ENCODE data around the gene TSC1.
A peak's percentile ranks its signal among the peaks of the same experiment; 100 is the strongest.

TSC1 gene

GRCh38 chr9:132931178-132931735 lies 13.2 kb downstream of the TSC1 start:
- DNase-seq = no peak

GRCh38 chr9:132927704-132928103 lies 16.7 kb downstream of the TSC1 start:
- DNase-seq = no peak

- no peak for DNase-seq
These were observed 21.0 kb downstream of the TSC1 start for GRCh38 chr9:132923346-132923902.

GRCh38 chr9:132919614-132920268 lies 24.7 kb downstream of the TSC1 start:
- DNase-seq = no peak

- DNase-seq = no peak
These were observed 29.5 kb downstream of the TSC1 start for GRCh38 chr9:132914924-132915323.

- DNase-seq = no peak
These were observed 32.3 kb downstream of the TSC1 start for GRCh38 chr9:132912131-132912530.

GRCh38 chr9:132910376-132910775 lies 34.0 kb downstream of the TSC1 start:
- no peak for DNase-seq

- DNase-seq = no peak
These were observed 35.1 kb downstream of the TSC1 start for GRCh38 chr9:132909311-132909710.

GRCh38 chr9:132908635-132909034 lies 35.8 kb downstream of the TSC1 start:
- DNase-seq = no peak

GRCh38 chr9:132905726-132906125 lies 38.7 kb downstream of the TSC1 start:
- DNase-seq = no peak

- no peak for DNase-seq
These were observed 40.6 kb downstream of the TSC1 start for GRCh38 chr9:132903574-132904492.

GRCh38 chr9:132901858-132902831 lies 42.3 kb downstream of the TSC1 start:
- peak; percentile 70 for DNase-seq

- DNase-seq = no peak
These were observed 46.4 kb downstream of the TSC1 start for GRCh38 chr9:132898051-132898450.

- DNase-seq = no peak
These were observed 47.5 kb downstream of the TSC1 start for GRCh38 chr9:132896906-132897305.

GRCh38 chr9:132896264-132896663 lies 48.2 kb downstream of the TSC1 start:
- DNase-seq = no peak

GRCh38 chr9:132894862-132895835 lies 49.3 kb downstream of the TSC1 start:
- DNase-seq = no peak

GRCh38 chr9:132894346-132894745 lies 50.1 kb downstream of the TSC1 start:
- DNase-seq = no peak

GRCh38 chr9:132892400-132892799 lies 52.0 kb downstream of the TSC1 start:
- no peak for DNase-seq

- no peak for DNase-seq
These were observed 56.3 kb downstream of the TSC1 start for GRCh38 chr9:132888151-132888550.

- DNase-seq = no peak
These were observed 57.0 kb downstream of the TSC1 start for GRCh38 chr9:132887181-132888120.
